SK-N-SH treated with all-trans-retinoic acid at 6 μM for 48 hours (cell line): ENCODE measurements around the gene AUTS2.

ENCODE experiments used
- ATAC-seq: fragments of 200-7000 bp; cut with Tn5 transposase; 3 replicates; pipeline ENCODE4 v1.9.1; 2020; ENCODE audit warnings: mild to moderate bottlenecking, moderate library complexity
- BACH2 ChIP-seq: fragments of 250-450 bp; sonication (Bioruptor Pico); IDR thresholded peaks from 2 replicates; pipeline ENCODE4 v1.9.0; 2021; ENCODE audit warnings: mild to moderate bottlenecking, borderline replicate concordance
- CREB5 ChIP-seq: fragments of 250-450 bp; sonication (Bioruptor Pico); IDR thresholded peaks from 2 replicates; pipeline ENCODE4 v1.5.1; 2020; ENCODE audit warnings: low read depth, mild to moderate bottlenecking, moderate library complexity
- CSDC2 ChIP-seq: fragments of 250-450 bp; sonication (Bioruptor Pico); IDR thresholded peaks from 2 replicates; pipeline ENCODE4 v1.5.0; 2020; ENCODE audit warnings: mild to moderate bottlenecking, moderate library complexity
- ESRRG ChIP-seq: fragments of 250-450 bp; sonication (Bioruptor Pico); IDR thresholded peaks from 2 replicates; pipeline ENCODE4 v1.6.1; 2021; ENCODE audit warnings: mild to moderate bottlenecking
- GLIS3 ChIP-seq: fragments of 250-450 bp; sonication (Bioruptor Pico); IDR thresholded peaks from 2 replicates; pipeline ENCODE4 v1.5.0; 2020; ENCODE audit warnings: mild to moderate bottlenecking, moderate library complexity
- ISL1 ChIP-seq: fragments of 250-450 bp; sonication (Bioruptor Pico); IDR thresholded peaks from 2 replicates; pipeline ENCODE4 v2.1.2; 2022; ENCODE audit warnings: mild to moderate bottlenecking, moderate library complexity
- OSR1 ChIP-seq: fragments of 250-450 bp; sonication (Bioruptor Pico); IDR thresholded peaks from 2 replicates; pipeline ENCODE4 v1.8.0; 2022; ENCODE audit warnings: moderate library complexity, mild to moderate bottlenecking, inconsistent platforms
- POU6F1 ChIP-seq: fragments of 250-450 bp; sonication (Bioruptor Pico); IDR thresholded peaks from 2 replicates; pipeline ENCODE4 v1.8.0; 2021; ENCODE audit warnings: low read depth, mild to moderate bottlenecking, moderate library complexity, borderline replicate concordance
- PPARA ChIP-seq: fragments of 250-450 bp; sonication (Bioruptor Pico); IDR thresholded peaks from 2 replicates; pipeline ENCODE4 v1.5.0; 2020; ENCODE audit warnings: mild to moderate bottlenecking, borderline replicate concordance
- RARB ChIP-seq: fragments of 250-450 bp; sonication (Bioruptor Pico); IDR thresholded peaks from 2 replicates; pipeline ENCODE4 v1.8.0; 2021; ENCODE audit warnings: mild to moderate bottlenecking, moderate library complexity
- SNAI2 ChIP-seq: fragments of 250-450 bp; sonication (Bioruptor Pico); IDR thresholded peaks from 2 replicates; pipeline ENCODE4 v1.5.0; 2020; ENCODE audit warnings: mild to moderate bottlenecking, moderate library complexity
- TCF4 ChIP-seq: fragments of 250-450 bp; sonication (Bioruptor Pico); IDR thresholded peaks from 2 replicates; pipeline ENCODE4 v1.8.0; 2021; ENCODE audit warnings: mild to moderate bottlenecking, moderate library complexity, borderline replicate concordance
- TSHZ2 ChIP-seq: fragments of 250-450 bp; sonication (Bioruptor Pico); IDR thresholded peaks from 2 replicates; pipeline ENCODE4 v1.5.0; 2020; ENCODE audit warnings: mild to moderate bottlenecking, moderate library complexity
- ZFP3 ChIP-seq: fragments of 250-450 bp; sonication (Bioruptor Pico); IDR thresholded peaks from 2 replicates; pipeline ENCODE4 v1.5.0; 2020; ENCODE audit warnings: mild to moderate bottlenecking, moderate library complexity
- ZNF565 ChIP-seq: fragments of 450-650 bp; formaldehyde crosslinking; conservative IDR thresholded peaks from 2 replicates; pipeline ENCODE4 v1.5.0; 2020; ENCODE audit warnings: low read depth, mild to moderate bottlenecking, moderate library complexity
- ZNF70 ChIP-seq: fragments of 450-650 bp; formaldehyde crosslinking; IDR thresholded peaks from 2 replicates; pipeline ENCODE4 v1.5.0; 2020; ENCODE audit warnings: mild to moderate bottlenecking, moderate library complexity

Gene AUTS2

GRCh38 chr7:69817841-69818635, 219.8 kb downstream of the AUTS2 start (continued):
- TF ChIP-seq TSHZ2 (CRISPR knock-in tag) = peak; percentile 66; the same call in 1 of the 2 replicates

GRCh38 chr7:69818636-69819332, 220.5 kb downstream of the AUTS2 start:
- ATAC-seq = no peak
- TF ChIP-seq ESRRG (CRISPR knock-in tag) (no peak), CSDC2 (CRISPR knock-in tag) (no peak), ZNF70 (no peak)

GRCh38 chr7:69819333-69819705, 221.0 kb downstream of the AUTS2 start:
- no peak for ATAC-seq
- TF ChIP-seq ZNF565 (CRISPR knock-in tag) = no peak
- TF ChIP-seq SNAI2 (CRISPR knock-in tag) = no peak
- no peak for TF ChIP-seq ESRRG (CRISPR knock-in tag)
- no peak for TF ChIP-seq POU6F1 (CRISPR knock-in tag)
- TF ChIP-seq ISL1 = no peak
- TF ChIP-seq RARB (CRISPR knock-in tag) = no peak
- no peak for TF ChIP-seq TCF4 (CRISPR knock-in tag)
- TF ChIP-seq BACH2 (CRISPR knock-in tag) = no peak
- no peak for TF ChIP-seq PPARA
- no peak for TF ChIP-seq TSHZ2 (CRISPR knock-in tag)
- TF ChIP-seq GLIS3 (CRISPR knock-in tag) = no peak
- no peak for TF ChIP-seq CSDC2 (CRISPR knock-in tag)
- TF ChIP-seq ZNF70 = no peak
- no peak for TF ChIP-seq CREB5

GRCh38 chr7:69820479-69821192, 222.4 kb downstream of the AUTS2 start:
- TF ChIP-seq OSR1 (no peak), GLIS3 (CRISPR knock-in tag) (no peak), CREB5 (no peak), ZFP3 (CRISPR knock-in tag) (0 out of 2 replicates have a peak, but pooled peaks have one; percentile 19), TCF4 (CRISPR knock-in tag) (no peak)
- TF ChIP-seq, all 23 proteins: peak for 1
- no peak for ATAC-seq
